ENCODE data around the gene EFCAB14. TPM values are rescaled to one million over a fixed set of nuclear protein-coding genes. Genes with fewer than 3 reads are reported as not detected.

The EFCAB14 gene
- total and polyA plus RNA-seq, 2 of the 4 experiments (the other 2 are of a cell fraction), result 28.6 to 43.0 TPM

DNA sequence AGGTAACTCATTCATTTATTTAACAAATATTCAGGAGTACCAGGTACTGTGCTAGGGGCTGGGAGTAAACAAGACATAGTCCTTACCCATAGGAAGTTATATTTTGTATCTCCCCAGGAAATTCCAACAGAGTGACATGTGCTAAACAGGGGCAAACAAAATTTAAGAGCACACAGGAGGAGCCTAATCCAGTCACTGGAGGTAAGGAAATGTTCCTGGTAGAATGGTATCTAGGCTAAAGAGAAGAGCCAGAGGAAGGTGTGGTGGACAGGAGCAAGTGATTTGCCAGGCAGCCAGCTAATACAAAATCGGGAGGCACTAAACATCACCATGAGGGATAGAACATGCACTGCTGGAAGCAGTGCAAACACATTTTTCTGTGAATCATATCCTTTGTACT lies 36.9 kb downstream of the EFCAB14 start:
- Histone ChIP-seq H2BK5ac (ENCODE audit: low read depth, low read length, poor library complexity, severe bottlenecking) (no peak overlapping the region), H3K14ac (replicated peaks; ENCODE audit: low read depth, low read length) (no peak overlapping the region), H2BK120ac (ENCODE audit: low read depth, low read length) (no peak overlapping the region), H3K4me1 (ENCODE audit: control insufficient read depth, insufficient read depth, low read length) (no peaks in the 10 kb centered on the region), H3K4me2 (ENCODE audit: low read depth, low read length) (no peak overlapping the region), H3K56ac (ENCODE audit: extremely low read depth, insufficient read depth, low read length) (no peak overlapping the region), H3K18ac (ENCODE audit: low read depth, low read length) (no peak overlapping the region), H2AFZ (replicated peaks; ENCODE audit: low read length, poor library complexity) (no peak overlapping the region), H4K20me1 (ENCODE audit: insufficient read depth, low read length) (no peaks in the 10 kb centered on the region), H3K79me1 (ENCODE audit: low read depth in 1 of 2, low read length in 2 of 2) (no peaks in the 10 kb centered on the region; a peak in 1 of 4 replicates), H4K5ac (ENCODE audit: low read depth, low read length) (no peak overlapping the region), H2BK15ac (ENCODE audit: low read depth, low read length) (no peak overlapping the region), H2AK5ac (ENCODE audit: low read depth, low read length) (no peak overlapping the region), H3K36me3 (ENCODE audit: control insufficient read depth, insufficient read depth, low read length) (peaks cover 42% of the 10 kb centered on the region), H2AK9ac (replicated peaks; ENCODE audit: low read depth, low read length, poor library complexity) (no peak overlapping the region), H3K9ac (ENCODE audit: low read depth, low read length) (no peak overlapping the region), H3K27ac (ENCODE audit: insufficient read depth, low read length) (no peak overlapping the region), H3K9me3 (ENCODE audit: control insufficient read depth, insufficient read depth, low read length) (no peaks in the 10 kb centered on the region), H4K91ac (ENCODE audit: insufficient read depth, low read depth, low read length) (no peak overlapping the region), H2BK20ac (ENCODE audit: low read depth, low read length) (no peak overlapping the region), H4K8ac (ENCODE audit: low read depth in 2 of 2, low read length in 2 of 2) (no peak overlapping the region), H3K23ac (ENCODE audit: low read depth, low read length) (no peak overlapping the region), H3K27me3 (ENCODE audit: control insufficient read depth, insufficient read depth, low read length) (no peaks in the 10 kb centered on the region), H3K4me3 (ENCODE audit: insufficient read depth, low read depth, low read length) (no peak overlapping the region), H3K4ac (ENCODE audit: low read depth, low read length) (no peak overlapping the region), H3K9me1 (ENCODE audit: insufficient read depth, low read length) (no peaks in the 10 kb centered on the region)
- ATAC-seq (ENCODE audit: low read depth) (no peak), DNase-seq (no peak)
- TF ChIP-seq, protein P1, sequence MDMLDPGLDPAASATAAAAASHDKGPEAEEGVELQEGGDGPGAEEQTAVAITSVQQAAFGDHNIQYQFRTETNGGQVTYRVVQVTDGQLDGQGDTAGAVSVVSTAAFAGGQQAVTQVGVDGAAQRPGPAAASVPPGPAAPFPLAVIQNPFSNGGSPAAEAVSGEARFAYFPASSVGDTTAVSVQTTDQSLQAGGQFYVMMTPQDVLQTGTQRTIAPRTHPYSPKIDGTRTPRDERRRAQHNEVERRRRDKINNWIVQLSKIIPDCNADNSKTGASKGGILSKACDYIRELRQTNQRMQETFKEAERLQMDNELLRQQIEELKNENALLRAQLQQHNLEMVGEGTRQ (IDR thresholded peaks at IDR 0.05; ENCODE audit: low read depth, low read length), result no peak
- TF ChIP-seq FOS (IDR thresholded peaks at IDR 0.05; ENCODE audit: low read depth, low read length), result no peak
- no peak for TF ChIP-seq RAD21 (IDR thresholded peaks at IDR 0.05; ENCODE audit: low read length)
- no peak for TF ChIP-seq BHLHE40 (IDR thresholded peaks at IDR 0.05; ENCODE audit: low read depth, low read length)
- TF ChIP-seq MAFK (IDR thresholded peaks at IDR 0.05; ENCODE audit: low read depth, low read length), result no peak
- TF ChIP-seq, protein P2, sequence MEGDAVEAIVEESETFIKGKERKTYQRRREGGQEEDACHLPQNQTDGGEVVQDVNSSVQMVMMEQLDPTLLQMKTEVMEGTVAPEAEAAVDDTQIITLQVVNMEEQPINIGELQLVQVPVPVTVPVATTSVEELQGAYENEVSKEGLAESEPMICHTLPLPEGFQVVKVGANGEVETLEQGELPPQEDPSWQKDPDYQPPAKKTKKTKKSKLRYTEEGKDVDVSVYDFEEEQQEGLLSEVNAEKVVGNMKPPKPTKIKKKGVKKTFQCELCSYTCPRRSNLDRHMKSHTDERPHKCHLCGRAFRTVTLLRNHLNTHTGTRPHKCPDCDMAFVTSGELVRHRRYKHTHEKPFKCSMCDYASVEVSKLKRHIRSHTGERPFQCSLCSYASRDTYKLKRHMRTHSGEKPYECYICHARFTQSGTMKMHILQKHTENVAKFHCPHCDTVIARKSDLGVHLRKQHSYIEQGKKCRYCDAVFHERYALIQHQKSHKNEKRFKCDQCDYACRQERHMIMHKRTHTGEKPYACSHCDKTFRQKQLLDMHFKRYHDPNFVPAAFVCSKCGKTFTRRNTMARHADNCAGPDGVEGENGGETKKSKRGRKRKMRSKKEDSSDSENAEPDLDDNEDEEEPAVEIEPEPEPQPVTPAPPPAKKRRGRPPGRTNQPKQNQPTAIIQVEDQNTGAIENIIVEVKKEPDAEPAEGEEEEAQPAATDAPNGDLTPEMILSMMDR (conservative IDR thresholded peaks at IDR 0.05; ENCODE audit: low read depth, low read length), result no peak
- TF ChIP-seq, protein P3, sequence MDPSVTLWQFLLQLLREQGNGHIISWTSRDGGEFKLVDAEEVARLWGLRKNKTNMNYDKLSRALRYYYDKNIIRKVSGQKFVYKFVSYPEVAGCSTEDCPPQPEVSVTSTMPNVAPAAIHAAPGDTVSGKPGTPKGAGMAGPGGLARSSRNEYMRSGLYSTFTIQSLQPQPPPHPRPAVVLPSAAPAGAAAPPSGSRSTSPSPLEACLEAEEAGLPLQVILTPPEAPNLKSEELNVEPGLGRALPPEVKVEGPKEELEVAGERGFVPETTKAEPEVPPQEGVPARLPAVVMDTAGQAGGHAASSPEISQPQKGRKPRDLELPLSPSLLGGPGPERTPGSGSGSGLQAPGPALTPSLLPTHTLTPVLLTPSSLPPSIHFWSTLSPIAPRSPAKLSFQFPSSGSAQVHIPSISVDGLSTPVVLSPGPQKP (IDR thresholded peaks at IDR 0.05; ENCODE audit: borderline replicate concordance, low read depth, low read length), result no peak
- no peak for TF ChIP-seq NFE2L2 (IDR thresholded peaks at IDR 0.05; ENCODE audit: low read depth, low read length)
- BruUV-seq (replicated peaks), result no TSS peak
- intact Hi-C loops (cut with micrococcal nuclease) (no loop called here), dilution Hi-C loops (cut with HindIII; ENCODE audit: low sequenced_read_pairs, unreplicated experiment) (no loop called here), in situ Hi-C loops (cut with MboI; ENCODE audit: low sequenced_read_pairs) (no loop called here)
- CTCF ChIA-PET, result interaction anchor here (0.7 kb wide), 1 partner anchor 18 kb away, joined by 3 read pairs; no protein-coding TSS in a partner anchor
- WGBS, 2 experiments (ENCODE audit: extremely low coverage in 2 of 2, insufficient read length in 1 of 2), result no CpG with 5 or more reads among the region's 1 CpG
- POLR2A ChIA-PET (ENCODE audit: unreplicated experiment), result no interaction called here

Data from IMR-90 (cell line).